Muscle layer of duodenum (tissue), 2 donors: ENCODE results near the gene AKR1B15.
"Not testable (repeated sequence)": the region's sequence is repeated elsewhere in the genome, so short reads cannot be mapped to it uniquely, and the experiment has no call there.

ENCODE experiments used
- H3K27ac ChIP-seq: one replicate; pipeline ENCODE4 v1.7.0; 2013; ENCODE audit warnings: mild to moderate bottlenecking, low read length
- H3K27me3 ChIP-seq: one replicate; pipeline ENCODE4 v1.7.0; 2013; ENCODE audit warnings: low read depth, mild to moderate bottlenecking, control low read depth, low read length
- H3K36me3 ChIP-seq, 2 donors: one replicate each; pipeline ENCODE4 v1.7.0; 2013; ENCODE audit warnings: low read length in 2 of 2, control low read depth in 1 of 2, mild to moderate bottlenecking in 1 of 2; ENCODE audit not compliant: insufficient read depth in 2 of 2, control insufficient read depth in 1 of 2
- H3K4me1 ChIP-seq, 2 donors: one replicate each; pipeline ENCODE4 v1.7.0; 2013; ENCODE audit warnings: low read length in 2 of 2, mild to moderate bottlenecking in 2 of 2, control low read depth in 1 of 2, moderate library complexity in 1 of 2; ENCODE audit not compliant: insufficient read depth in 2 of 2, control insufficient read depth in 1 of 2
- H3K4me3 ChIP-seq, 2 donors: one replicate each; pipeline ENCODE4 v1.7.0; 2013; ENCODE audit warnings: low read length in 2 of 2, low read depth in 1 of 2, mild to moderate bottlenecking in 1 of 2
- H3K9me3 ChIP-seq, 2 donors: one replicate each; pipeline ENCODE4 v1.7.0; 2013; ENCODE audit warnings: low read length in 2 of 2, control low read depth in 1 of 2, mild to moderate bottlenecking in 1 of 2; ENCODE audit not compliant: control insufficient read depth in 1 of 2
- donor health status: healthy.

Gene AKR1B15

GRCh38 chr7:134546955-134547354 is 2.0 kb upstream of the AKR1B15 start:
- H3K36me3 ChIP-seq, result no peaks in the 10 kb centered on the region
- peak overlapping the region in 1 of 2 donors; percentile 58 for H3K4me3 ChIP-seq
- H3K27ac ChIP-seq, result no peak overlapping the region
- no peaks in the 10 kb centered on the region for H3K4me1 ChIP-seq
- H3K27me3 ChIP-seq, result no peaks in the 10 kb centered on the region
- H3K9me3 ChIP-seq, result no peaks in the 10 kb centered on the region

- Histone ChIP-seq H3K27ac (peak overlapping the region; percentile 37), H3K4me1 (no peaks in the 10 kb centered on the region), H3K27me3 (no peaks in the 10 kb centered on the region), H3K4me3 (peak overlapping the region; percentile 56 to 58), H3K36me3 (no peaks in the 10 kb centered on the region), H3K9me3 (no peaks in the 10 kb centered on the region)
These were observed 1.4 kb upstream of the AKR1B15 start for GRCh38 chr7:134547397-134548054.

- H3K4me3 ChIP-seq, result no peak overlapping the region
- no peaks in the 10 kb centered on the region for H3K4me1 ChIP-seq
- H3K27me3 ChIP-seq, result no peaks in the 10 kb centered on the region
- no peaks in the 10 kb centered on the region for H3K36me3 ChIP-seq
- H3K9me3 ChIP-seq, result no peaks in the 10 kb centered on the region
- H3K27ac ChIP-seq, result no peak overlapping the region
These were observed 456 bp downstream of the AKR1B15 start for GRCh38 chr7:134549366-134549765.

- Histone ChIP-seq H3K4me3 (no peak overlapping the region), H3K4me1 (no peaks in the 10 kb centered on the region), H3K36me3 (no peaks in the 10 kb centered on the region), H3K27ac (no peak overlapping the region), H3K27me3 (no peaks in the 10 kb centered on the region), H3K9me3 (no peaks in the 10 kb centered on the region)
These were observed 3.2 kb downstream of the AKR1B15 start for GRCh38 chr7:134552105-134552504.

GRCh38 chr7:134553976-134554375 is 5.1 kb downstream of the AKR1B15 start:
- Histone ChIP-seq H3K27me3 (no peaks in the 10 kb centered on the region), H3K4me3 (no peak overlapping the region), H3K27ac (no peak overlapping the region), H3K9me3 (no peaks in the 10 kb centered on the region), H3K36me3 (no peaks in the 10 kb centered on the region), H3K4me1 (no peaks in the 10 kb centered on the region)

GRCh38 chr7:134554417-134554966 is 5.6 kb downstream of the AKR1B15 start:
- Histone ChIP-seq H3K4me3 (no peak overlapping the region), H3K9me3 (no peaks in the 10 kb centered on the region), H3K27me3 (no peaks in the 10 kb centered on the region), H3K4me1 (no peaks in the 10 kb centered on the region), H3K36me3 (no peaks in the 10 kb centered on the region), H3K27ac (no peak overlapping the region)

GRCh38 chr7:134557391-134557790 is 8.5 kb downstream of the AKR1B15 start:
- no peak overlapping the region for H3K4me3 ChIP-seq

GRCh38 chr7:134558370-134558769 is 9.5 kb downstream of the AKR1B15 start:
- no peaks in the 10 kb centered on the region for H3K4me1 ChIP-seq
- H3K36me3 ChIP-seq, result no peaks in the 10 kb centered on the region
- no peak overlapping the region for H3K4me3 ChIP-seq
- no peak overlapping the region for H3K27ac ChIP-seq
- no peaks in the 10 kb centered on the region for H3K27me3 ChIP-seq
- H3K9me3 ChIP-seq, result no peaks in the 10 kb centered on the region

More at GRCh38 chr7:134557391-134557790, 8.5 kb downstream of the AKR1B15 start:
- Histone ChIP-seq H3K36me3 (no peaks in the 10 kb centered on the region), H3K27ac (no peak overlapping the region), H3K4me1 (no peaks in the 10 kb centered on the region), H3K27me3 (no peaks in the 10 kb centered on the region), H3K9me3 (no peaks in the 10 kb centered on the region)

GRCh38 chr7:134561616-134562015 is 12.7 kb downstream of the AKR1B15 start:
- not testable (repeated sequence) for H3K27ac ChIP-seq, H3K27me3 ChIP-seq, H3K9me3 ChIP-seq, H3K4me3 ChIP-seq, H3K4me1 ChIP-seq, H3K36me3 ChIP-seq

- no peak overlapping the region for H3K4me3 ChIP-seq
- no peaks in the 10 kb centered on the region for H3K9me3 ChIP-seq
- H3K36me3 ChIP-seq, result no peaks in the 10 kb centered on the region
- H3K27ac ChIP-seq, result no peak overlapping the region
- no peaks in the 10 kb centered on the region for H3K4me1 ChIP-seq
- H3K27me3 ChIP-seq, result no peaks in the 10 kb centered on the region
These were observed 13.2 kb downstream of the AKR1B15 start for GRCh38 chr7:134562136-134562535.

- not testable (repeated sequence) for H3K4me3 ChIP-seq, H3K27ac ChIP-seq, H3K9me3 ChIP-seq, H3K36me3 ChIP-seq, H3K27me3 ChIP-seq, H3K4me1 ChIP-seq
These were observed 14.5 kb downstream of the AKR1B15 start for GRCh38 chr7:134563398-134563749.

GRCh38 chr7:134565643-134566136 is 16.8 kb downstream of the AKR1B15 start:
- no peaks in the 10 kb centered on the region for H3K9me3 ChIP-seq
- no peaks in the 10 kb centered on the region for H3K27me3 ChIP-seq
- H3K27ac ChIP-seq, result no peak overlapping the region
- no peaks in the 10 kb centered on the region for H3K4me1 ChIP-seq
- H3K36me3 ChIP-seq, result no peaks in the 10 kb centered on the region
- H3K4me3 ChIP-seq, result no peak overlapping the region
